Measurements from ENCODE around the gene CHST12. TPM values are rescaled to one million over a fixed set of nuclear protein-coding genes. Genes with fewer than 3 reads are reported as not detected.
A peak's percentile ranks its signal among the peaks of the same experiment; 100 is the strongest.

Gene CHST12
- total and polyA plus RNA-seq, 2 of the 4 experiments (the other 2 are of a cell fraction) = 3.8 to 27.0 TPM

- no peak for TF ChIP-seq MAFK (IDR thresholded peaks at IDR 0.05; ENCODE audit: low read depth, low read length)
Measured at GRCh38 chr7:2470204-2471021, 67.0 kb downstream of the CHST12 start (continued).

GRCh38 chr7:2471022-2471329, 67.6 kb downstream of the CHST12 start:
- no peak overlapping the region for H2BK15ac ChIP-seq (ENCODE audit: low read depth, low read length)
- no peaks in the 10 kb centered on the region for H4K20me1 ChIP-seq (ENCODE audit: insufficient read depth, low read length)
- intact Hi-C loops (cut with micrococcal nuclease) (loop anchor here (2.0 to 10.0 kb wide), 3 partner anchors 66 to 684 kb away; no protein-coding TSS in a partner anchor), in situ Hi-C loops (cut with MboI; ENCODE audit: low sequenced_read_pairs) (no loop called here), dilution Hi-C loops (cut with HindIII; ENCODE audit: low sequenced_read_pairs, unreplicated experiment) (no loop called here)
- H2AFZ ChIP-seq (replicated peaks; ENCODE audit: low read length, poor library complexity) = peak overlapping the region; percentile 85
- H3K4me3 ChIP-seq (ENCODE audit: insufficient read depth, low read depth, low read length) = no peak overlapping the region
- H2BK20ac ChIP-seq (ENCODE audit: low read depth, low read length) = no peak overlapping the region
- no peak overlapping the region for H3K9ac ChIP-seq (ENCODE audit: low read depth, low read length)
- POLR2A ChIA-PET (ENCODE audit: unreplicated experiment) = no interaction called here
- no peak overlapping the region; the same call in 1 of the 2 replicates for H2BK120ac ChIP-seq (ENCODE audit: low read depth, low read length)
- H3K9me1 ChIP-seq (ENCODE audit: insufficient read depth, low read length) = no peaks in the 10 kb centered on the region
- H4K8ac ChIP-seq (ENCODE audit: low read depth in 2 of 2, low read length in 2 of 2) = 0 out of 4 replicates have a peak overlapping the region, but pooled peaks of 1 of the 2 experiments have one; percentile 57
- ATAC-seq (ENCODE audit: low read depth) (peak; percentile 65), DNase-seq (peak; percentile 74)
- no peak overlapping the region for H3K18ac ChIP-seq (ENCODE audit: low read depth, low read length)
- no CpG with 5 or more reads among the region's 5 CpGs for WGBS, 2 experiments (ENCODE audit: extremely low coverage in 2 of 2, insufficient read length in 1 of 2)
- no peak overlapping the region for H3K14ac ChIP-seq (replicated peaks; ENCODE audit: low read depth, low read length)
- no peaks in the 10 kb centered on the region for H3K36me3 ChIP-seq (ENCODE audit: control insufficient read depth, insufficient read depth, low read length)
- H4K5ac ChIP-seq (ENCODE audit: low read depth, low read length) = no peak overlapping the region; the same call in 1 of the 2 replicates
- no peak overlapping the region for H2AK5ac ChIP-seq (ENCODE audit: low read depth, low read length)
- no peak overlapping the region for H3K56ac ChIP-seq (ENCODE audit: extremely low read depth, insufficient read depth, low read length)
- CTCF ChIA-PET = interaction anchor here (0.6 to 1.3 kb wide), 2 partner anchors 17 to 40 kb away, joined by 3 to 4 read pairs; no protein-coding TSS in a partner anchor
- no peak overlapping the region for H3K23ac ChIP-seq (ENCODE audit: low read depth, low read length)
- no peaks in the 10 kb centered on the region for H3K9me3 ChIP-seq (ENCODE audit: control insufficient read depth, insufficient read depth, low read length)
- no peak overlapping the region; the same call in 1 of the 2 replicates for H3K27ac ChIP-seq (ENCODE audit: insufficient read depth, low read length)
- H3K27me3 ChIP-seq (ENCODE audit: control insufficient read depth, insufficient read depth, low read length) = peaks cover 3% of the 10 kb centered on the region; the same call in 1 of the 2 replicates
- no peak overlapping the region for H3K4me2 ChIP-seq (ENCODE audit: low read depth, low read length)
- peaks cover 6% of the 10 kb centered on the region; the same call in 1 of the 2 replicates for H3K4me1 ChIP-seq (ENCODE audit: control insufficient read depth, insufficient read depth, low read length)
- TF ChIP-seq FOS (IDR thresholded peaks at IDR 0.05; ENCODE audit: low read depth, low read length) = 0 out of 2 replicates have a peak, but pooled peaks have one; percentile 18
- TF ChIP-seq NFE2L2 (IDR thresholded peaks at IDR 0.05; ENCODE audit: low read depth, low read length) = peak; percentile 2; the same call in 1 of the 2 replicates
- no peak for TF ChIP-seq RCOR1 (IDR thresholded peaks at IDR 0.05; ENCODE audit: insufficient replicate concordance, low read length)
- H2AK9ac ChIP-seq (replicated peaks; ENCODE audit: low read depth, low read length, poor library complexity) = peak overlapping the region; percentile 8
- BruUV-seq (replicated peaks) = no TSS peak
- H3K4ac ChIP-seq (ENCODE audit: low read depth, low read length) = peak overlapping the region; percentile 24; the same call in 1 of the 2 replicates
- no peak overlapping the region for H4K91ac ChIP-seq (ENCODE audit: insufficient read depth, low read depth, low read length)
- H3K79me1 ChIP-seq (ENCODE audit: low read depth in 1 of 2, low read length in 2 of 2) = no peaks in the 10 kb centered on the region
- no peak overlapping the region for H2BK5ac ChIP-seq (ENCODE audit: low read depth, low read length, poor library complexity, severe bottlenecking)

Measured in IMR-90 (cell line).